Gastrocnemius medialis (tissue), 4 donors: Measurements from ENCODE around the gene DLGAP5. TPM values are rescaled to one million over a fixed set of nuclear protein-coding genes. Genes with fewer than 3 reads are reported as not detected.

Source experiments
- ATAC-seq, 2 donors: fragments of 150-250 bp; one replicate each; pipeline ENCODE4 v1.9.1; 2016
- DNase-seq, 2 donors: peaks; one replicate each; pipeline ENCODE4 v3.0.0-alpha.2; 2019
- H3K27ac ChIP-seq, 4 donors: fragments of 200-600 bp; sonication (generic); 1 replicate in 1 of 4; 2 replicates in 3 of 4; pipeline ENCODE4 v1.5.1; 2016 to 2018; ENCODE audit warnings: mild to moderate bottlenecking in 2 of 4, moderate library complexity in 1 of 4
- H3K27me3 ChIP-seq, 3 donors: fragments of 200-600 bp; sonication (generic) in 2 of 3; 1 replicate in 1 of 3; 2 replicates in 2 of 3; pipeline versions ENCODE4 v1.5.1 to v1.6.0; 2016 to 2019; ENCODE audit warnings: mild to moderate bottlenecking in 1 of 3, moderate library complexity in 1 of 3
- H3K36me3 ChIP-seq, 2 donors: fragments of 200-600 bp; sonication (generic) in 1 of 2; one replicate each; pipeline ENCODE4 v1.5.1; 2017 to 2018
- H3K4me1 ChIP-seq, 2 donors: fragments of 200-600 bp; sonication (generic) in 1 of 2; one replicate each; pipeline ENCODE4 v1.5.1; 2016 to 2017; ENCODE audit warnings: mild to moderate bottlenecking in 2 of 2
- H3K4me3 ChIP-seq, 4 donors: fragments of 200-600 bp; sonication (generic) in 3 of 4; 1 replicate in 1 of 4; 2 replicates in 3 of 4; pipeline ENCODE4 v1.5.1; 2016 to 2019; ENCODE audit warnings: mild to moderate bottlenecking in 2 of 4
- H3K9me3 ChIP-seq, 3 donors: fragments of 200-600 bp; sonication (generic) in 2 of 3; 1 replicate in 1 of 3; 2 replicates in 2 of 3; pipeline ENCODE4 v1.5.1; 2016 to 2019
- CTCF ChIP-seq, 5 experiments: fragments of 450-650 bp in 3 of 5; fragments of 200-600 bp in 2 of 5; sonication (generic) in 2 of 5; IDR thresholded peaks in 4 of 5; conservative IDR thresholded peaks in 1 of 5; 1 replicate in 4 of 5; 2 replicates in 1 of 5; pipeline ENCODE4 v1.5.1; 2016 to 2019; ENCODE audit warnings: antibody characterized with exemption in 5 of 5, mild to moderate bottlenecking in 3 of 5, moderate library complexity in 3 of 5
- POLR2A ChIP-seq, 2 donors: fragments of 450-650 bp; IDR thresholded peaks; one replicate each; pipeline ENCODE4 v1.6.1; 2017; ENCODE audit warnings: antibody characterized with exemption in 2 of 2, mild to moderate bottlenecking in 2 of 2, moderate library complexity in 2 of 2
- in situ Hi-C, 4 donors: fragments of 200-750 bp; cut with MboI; loops; one replicate each; pipeline versions ENCODE4 v1.15.0 to v1.8.0; 2017; ENCODE audit warnings: low sequenced_read_pairs in 4 of 4
- intact Hi-C: fragments of 100-400 bp; cut with DNase I; formaldehyde crosslinking; loops from one replicate; pipeline ENCODE4 v1.15.1; 2023; ENCODE audit warnings: low total_unique reads
- total RNA-seq, 4 donors: library from RNA; depleted of rRNA; stranded (reverse); fragments of >200 nt; gene quantifications; one replicate each; pipeline versions ENCODE4 v1.1.0 to v1.2.3, GENCODE V29; 2016

DLGAP5 gene
- total RNA-seq, 4 donors from 2014 or later: not detected

- H3K4me3 ChIP-seq: peak overlapping the region in 1 of 4 donors; percentile 17
- peak overlapping the region; percentile 46 to 73 (median 56) for H3K27ac ChIP-seq
- no peak for ATAC-seq
- intact Hi-C loops: no loop called here
- TF ChIP-seq POLR2A (IDR thresholded peaks at IDR 0.05) (no peak), CTCF (IDR thresholded peaks at IDR 0.05 in 4 of 5, conservative IDR thresholded peaks at IDR 0.05 in 1 of 5) (no peak)
- H3K36me3 ChIP-seq: peaks cover 0 to 24% of the 10 kb centered on the region in 2 donors
- no peak for DNase-seq
- no peaks in the 10 kb centered on the region for H3K27me3 ChIP-seq
- no peaks in the 10 kb centered on the region for H3K9me3 ChIP-seq
- in situ Hi-C loops: no loop called here
- peaks cover 19 to 32% of the 10 kb centered on the region in 2 donors for H3K4me1 ChIP-seq
Measured at GRCh38 chr14:55138091-55138490, 53.3 kb downstream of the DLGAP5 start.

GRCh38 chr14:55136885-55137786 lies 54.2 kb downstream of the DLGAP5 start:
- Histone ChIP-seq H3K27ac (peak overlapping the region; percentile 46 to 73 (median 56)), H3K9me3 (no peaks in the 10 kb centered on the region), H3K4me3 (peak overlapping the region in 3 of 4 donors; percentile 10 to 17 (median 16)), H3K4me1 (peaks cover 20 to 32% of the 10 kb centered on the region in 2 donors), H3K27me3 (no peaks in the 10 kb centered on the region), H3K36me3 (peaks cover 0 to 19% of the 10 kb centered on the region in 2 donors)
- ATAC-seq (peak; percentile 55 to 76), DNase-seq (peak; percentile 30)
- no peak for TF ChIP-seq CTCF (IDR thresholded peaks at IDR 0.05 in 4 of 5, conservative IDR thresholded peaks at IDR 0.05 in 1 of 5)
- TF ChIP-seq POLR2A (IDR thresholded peaks at IDR 0.05): no peak
- intact Hi-C loops: no loop called here
- in situ Hi-C loops: no loop called here

GRCh38 chr14:55136241-55136640 lies 55.1 kb downstream of the DLGAP5 start:
- DNase-seq (no peak), ATAC-seq (no peak)
- intact Hi-C loops (no loop called here), in situ Hi-C loops (no loop called here)
- Histone ChIP-seq H3K9me3 (no peaks in the 10 kb centered on the region), H3K27ac (peak overlapping the region in 3 of 4 donors; percentile 49 to 73 (median 63)), H3K27me3 (no peaks in the 10 kb centered on the region), H3K4me1 (peaks cover 20 to 32% of the 10 kb centered on the region in 2 donors), H3K36me3 (peaks cover 0 to 15% of the 10 kb centered on the region in 2 donors), H3K4me3 (no peak overlapping the region)
- TF ChIP-seq CTCF (IDR thresholded peaks at IDR 0.05 in 4 of 5, conservative IDR thresholded peaks at IDR 0.05 in 1 of 5): no peak
- TF ChIP-seq POLR2A (IDR thresholded peaks at IDR 0.05): no peak

GRCh38 chr14:55133416-55133815 lies 58.0 kb downstream of the DLGAP5 start:
- H3K27me3 ChIP-seq: peaks cover 0 to 6% (median 0%) of the 10 kb centered on the region in 3 donors
- ATAC-seq (no peak), DNase-seq (no peak)
- H3K9me3 ChIP-seq: no peaks in the 10 kb centered on the region
- intact Hi-C loops (loop anchor here (2.0 kb wide), 1 partner anchor 45 kb away; no protein-coding TSS in a partner anchor), in situ Hi-C loops (no loop called here)
- TF ChIP-seq CTCF (IDR thresholded peaks at IDR 0.05 in 4 of 5, conservative IDR thresholded peaks at IDR 0.05 in 1 of 5) (peak in 1 of 5 experiments; percentile 37), POLR2A (IDR thresholded peaks at IDR 0.05) (no peak)
- H3K4me1 ChIP-seq: peaks cover 20 to 30% of the 10 kb centered on the region in 2 donors
- peaks cover 0 to under 1% of the 10 kb centered on the region in 2 donors for H3K36me3 ChIP-seq
- no peak overlapping the region for H3K4me3 ChIP-seq
- H3K27ac ChIP-seq: peak overlapping the region; percentile 25 to 87 (median 56)
